K562 (cell line): Measurements from ENCODE around the gene SCYL1. TPM values are rescaled to one million over a fixed set of nuclear protein-coding genes. Genes with fewer than 3 reads are reported as not detected.

Experiments
- ARID1B ChIP-seq: fragments of 450-650 bp; IDR thresholded peaks from 2 replicates; pipeline ENCODE4 v1.6.1; 2016; ENCODE audit warnings: antibody characterized with exemption, mild to moderate bottlenecking, inconsistent platforms
- ELF2 ChIP-seq: fragments of 250-450 bp; sonication (Bioruptor Pico); IDR thresholded peaks from 2 replicates; pipeline ENCODE4 v1.5.0; 2021; ENCODE audit warnings: mild to moderate bottlenecking
- JUND ChIP-seq, 2 experiments: IDR thresholded peaks; 2 replicates in 1 of 2; 3 replicates in 1 of 2; pipeline ENCODE4 v1.6.1; 2011; ENCODE audit warnings: borderline replicate concordance in 2 of 2, low read depth in 2 of 2, low read length in 2 of 2, improper control_type of control experiment in 1 of 2, missing biosample characterization in 1 of 2, missing genetic modification characterization in 1 of 2, missing genetic modification reagents in 1 of 2
- KLF1 ChIP-seq: fragments of 450-650 bp; IDR thresholded peaks from 2 replicates; pipeline ENCODE4 v1.6.1; 2016; ENCODE audit warnings: missing genetic modification characterization, missing compliant biosample characterization
- MAFF ChIP-seq: IDR thresholded peaks from 2 replicates; pipeline ENCODE4 v1.6.1; 2012; ENCODE audit warnings: low read length, improper control_type of control experiment
- MAZ ChIP-seq, 2 experiments: fragments of 450-650 bp in 1 of 2; sonication (generic) in 1 of 2; formaldehyde crosslinking; IDR thresholded peaks in 1 of 2; conservative IDR thresholded peaks in 1 of 2; 2 replicates each; pipeline versions ENCODE4 v1.4.0 to v1.5.0; 2020; ENCODE audit warnings: mild to moderate bottlenecking in 1 of 2, missing genetic modification reagents in 1 of 2
- MIER1 ChIP-seq: fragments of 450-650 bp; IDR thresholded peaks from 2 replicates; pipeline ENCODE4 v1.6.1; 2016; ENCODE audit warnings: antibody characterized with exemption, mild to moderate bottlenecking, low read depth
- PHB ChIP-seq: fragments of 250-450 bp; sonication (Bioruptor Pico); IDR thresholded peaks from 2 replicates; pipeline ENCODE4 v1.5.0; 2021
- POLR2G ChIP-seq: fragments of 200-400 bp; formaldehyde crosslinking; IDR thresholded peaks from 2 replicates; pipeline ENCODE4 v1.6.1; 2017; ENCODE audit warnings: low read depth, mild to moderate bottlenecking, antibody characterized with exemption, low read length, moderate library complexity
- RAD51 ChIP-seq: fragments of 450-650 bp; IDR thresholded peaks from 2 replicates; pipeline ENCODE4 v1.7.1; 2016; ENCODE audit warnings: low read depth, mild to moderate bottlenecking, borderline replicate concordance
- RNF2 ChIP-seq: sonication (generic); IDR thresholded peaks from 2 replicates; pipeline ENCODE4 v1.6.1; 2016
- XRCC3 ChIP-seq: fragments of 450-650 bp; IDR thresholded peaks from 2 replicates; pipeline ENCODE4 v1.6.1; 2017; ENCODE audit warnings: mild to moderate bottlenecking, moderate library complexity
- ZNF134 ChIP-seq: fragments of 250-450 bp; sonication (Bioruptor Pico); conservative IDR thresholded peaks from 2 replicates; pipeline ENCODE4 v1.4.0; 2020
- ZNF175 ChIP-seq: fragments of 200-800 bp; sonication (Bioruptor generic); IDR thresholded peaks from 2 replicates; pipeline ENCODE4 v1.6.1; 2016; ENCODE audit warnings: low read depth, mild to moderate bottlenecking, missing genetic modification characterization, missing compliant biosample characterization
- polyA plus RNA-seq, 8 experiments: library from polyadenylated mRNA; depleted of rRNA in 4 of 8; stranded (reverse) in 5 of 8; unstranded in 3 of 8; fragments of >200 nt; fragmentation: Nextera tagmentation in 2 of 8; fragmentation: Illumina TruSeq in 1 of 8; extraction: Ambion mirVana in 2 of 8; extraction: Trizol in 1 of 8; gene quantifications; 2 replicates each; pipeline versions ENCODE4 v1.2.1 to v1.2.3, GENCODE V29; 2011 to 2014; ENCODE audit warnings: inconsistent platforms in 1 of 8, missing spikeins in 1 of 8
- total RNA-seq, 7 experiments: library from RNA; depleted of rRNA in 6 of 7; stranded (reverse); fragments of >200 nt in 6 of 7; fragmentation: Illumina TruSeq in 2 of 7; extraction: Trizol in 2 of 7; gene quantifications; 2 replicates each; pipeline versions ENCODE4 v1.2.1 to v1.2.3, GENCODE V29; 2011 to 2021; ENCODE audit warnings: low replicate concordance in 1 of 7
- TF ChIP-seq, protein P1 (sequence below): fragments of 450-650 bp; formaldehyde crosslinking; IDR thresholded peaks from 2 replicates; pipeline ENCODE4 v1.4.0; 2020; ENCODE audit warnings: mild to moderate bottlenecking, moderate library complexity
- TF ChIP-seq, protein P2 (sequence below): sonication (generic); formaldehyde crosslinking; IDR thresholded peaks from 2 replicates; pipeline ENCODE4 v1.8.1; 2023; ENCODE audit warnings: mild to moderate bottlenecking, missing genetic modification reagents
- TF ChIP-seq, protein P3 (sequence below): fragments of 250-450 bp; sonication (Bioruptor Pico); IDR thresholded peaks from 2 replicates; pipeline ENCODE4 v1.9.0; 2021; ENCODE audit warnings: mild to moderate bottlenecking
- TF ChIP-seq, protein P4 (sequence below): fragments of 250-450 bp; sonication (Bioruptor Pico); IDR thresholded peaks from 2 replicates; pipeline ENCODE4 v1.4.0; 2020; ENCODE audit warnings: borderline replicate concordance
- TF ChIP-seq, protein P5 (sequence below): fragments of 450-650 bp; IDR thresholded peaks from 2 replicates; pipeline ENCODE4 v1.6.1; 2016; ENCODE audit warnings: antibody characterized with exemption

SCYL1 gene
- total and polyA plus RNA-seq, 9 of the 15 experiments (the other 6 are each of a cell fraction or from before 2014, with no cell fraction given): 1.9 to 145 (median 57.6) TPM

DNA sequence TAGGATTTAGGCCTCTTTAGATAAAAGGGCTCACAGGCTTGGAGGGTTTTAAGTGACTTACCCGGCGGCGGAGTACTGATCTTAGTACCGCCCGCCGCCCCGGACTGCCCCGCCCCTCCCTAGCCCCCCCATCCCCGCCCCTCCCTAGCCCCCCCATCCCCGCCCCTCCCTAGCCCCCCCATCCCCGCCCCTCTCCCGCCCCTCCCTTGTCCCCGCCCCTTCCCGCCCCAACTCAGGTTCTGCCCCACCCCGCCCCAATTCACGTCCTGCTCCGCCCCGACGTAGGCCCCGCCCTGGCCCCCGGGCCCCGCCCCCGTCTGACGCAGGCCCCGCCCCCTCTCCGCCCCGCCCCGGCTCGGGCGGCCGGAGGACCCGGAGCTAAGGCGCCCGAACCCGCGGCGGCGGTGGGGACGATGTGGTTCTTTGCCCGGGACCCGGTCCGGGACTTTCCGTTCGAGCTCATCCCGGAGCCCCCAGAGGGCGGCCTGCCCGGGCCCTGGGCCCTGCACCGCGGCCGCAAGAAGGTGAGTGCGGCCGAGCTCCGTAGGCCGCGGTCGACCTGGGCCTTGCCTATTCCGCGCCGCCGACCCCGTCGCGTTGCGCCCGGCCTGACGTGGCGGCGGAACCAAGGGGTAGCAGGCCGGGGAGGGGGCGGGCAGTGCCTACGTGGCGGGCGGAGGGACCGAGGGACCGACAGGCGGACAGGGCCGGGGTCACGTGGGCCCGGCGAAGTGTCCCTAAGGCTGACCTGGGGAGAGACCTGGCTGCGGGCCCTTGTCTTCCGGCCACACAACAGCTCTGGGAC lies at the start of gene SCYL1 (continued):
- TF ChIP-seq POLR2G (peak; percentile 80), RNF2 (no peak), MAFF (no peak), PHB (CRISPR knock-in tag) (no peak), JUND (IDR thresholded peaks at IDR 0.05; ENCODE audit: borderline replicate concordance, low read depth, low read length) (no peak), JUND (tag; IDR thresholded peaks at IDR 0.05; ENCODE audit: borderline replicate concordance, low read depth, low read length) (no peak), XRCC3 (no peak), ELF2 (CRISPR knock-in tag) (no peak), MAZ (CRISPR knock-in tag; conservative IDR thresholded peaks at IDR 0.05 in 1 of 2, IDR thresholded peaks at IDR 0.05 in 1 of 2) (peak; percentile 73 to 76), ZNF175 (CRISPR knock-in tag) (no peak), MIER1 (no peak), RAD51 (peak; percentile 87), ZNF134 (CRISPR knock-in tag) (no peak), KLF1 (tag) (no peak), ARID1B (no peak)
- TF ChIP-seq, protein P1, sequence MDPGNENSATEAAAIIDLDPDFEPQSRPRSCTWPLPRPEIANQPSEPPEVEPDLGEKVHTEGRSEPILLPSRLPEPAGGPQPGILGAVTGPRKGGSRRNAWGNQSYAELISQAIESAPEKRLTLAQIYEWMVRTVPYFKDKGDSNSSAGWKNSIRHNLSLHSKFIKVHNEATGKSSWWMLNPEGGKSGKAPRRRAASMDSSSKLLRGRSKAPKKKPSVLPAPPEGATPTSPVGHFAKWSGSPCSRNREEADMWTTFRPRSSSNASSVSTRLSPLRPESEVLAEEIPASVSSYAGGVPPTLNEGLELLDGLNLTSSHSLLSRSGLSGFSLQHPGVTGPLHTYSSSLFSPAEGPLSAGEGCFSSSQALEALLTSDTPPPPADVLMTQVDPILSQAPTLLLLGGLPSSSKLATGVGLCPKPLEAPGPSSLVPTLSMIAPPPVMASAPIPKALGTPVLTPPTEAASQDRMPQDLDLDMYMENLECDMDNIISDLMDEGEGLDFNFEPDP: no peak
- TF ChIP-seq, protein P2, sequence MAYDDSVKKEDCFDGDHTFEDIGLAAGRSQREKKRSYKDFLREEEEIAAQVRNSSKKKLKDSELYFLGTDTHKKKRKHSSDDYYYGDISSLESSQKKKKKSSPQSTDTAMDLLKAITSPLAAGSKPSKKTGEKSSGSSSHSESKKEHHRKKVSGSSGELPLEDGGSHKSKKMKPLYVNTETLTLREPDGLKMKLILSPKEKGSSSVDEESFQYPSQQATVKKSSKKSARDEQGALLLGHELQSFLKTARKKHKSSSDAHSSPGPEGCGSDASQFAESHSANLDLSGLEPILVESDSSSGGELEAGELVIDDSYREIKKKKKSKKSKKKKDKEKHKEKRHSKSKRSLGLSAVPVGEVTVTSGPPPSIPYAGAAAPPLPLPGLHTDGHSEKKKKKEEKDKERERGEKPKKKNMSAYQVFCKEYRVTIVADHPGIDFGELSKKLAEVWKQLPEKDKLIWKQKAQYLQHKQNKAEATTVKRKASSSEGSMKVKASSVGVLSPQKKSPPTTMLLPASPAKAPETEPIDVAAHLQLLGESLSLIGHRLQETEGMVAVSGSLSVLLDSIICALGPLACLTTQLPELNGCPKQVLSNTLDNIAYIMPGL (CRISPR knock-in tag): peak; percentile 95
- TF ChIP-seq, protein P3, sequence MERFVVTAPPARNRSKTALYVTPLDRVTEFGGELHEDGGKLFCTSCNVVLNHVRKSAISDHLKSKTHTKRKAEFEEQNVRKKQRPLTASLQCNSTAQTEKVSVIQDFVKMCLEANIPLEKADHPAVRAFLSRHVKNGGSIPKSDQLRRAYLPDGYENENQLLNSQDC: no peak
- TF ChIP-seq, protein P4, sequence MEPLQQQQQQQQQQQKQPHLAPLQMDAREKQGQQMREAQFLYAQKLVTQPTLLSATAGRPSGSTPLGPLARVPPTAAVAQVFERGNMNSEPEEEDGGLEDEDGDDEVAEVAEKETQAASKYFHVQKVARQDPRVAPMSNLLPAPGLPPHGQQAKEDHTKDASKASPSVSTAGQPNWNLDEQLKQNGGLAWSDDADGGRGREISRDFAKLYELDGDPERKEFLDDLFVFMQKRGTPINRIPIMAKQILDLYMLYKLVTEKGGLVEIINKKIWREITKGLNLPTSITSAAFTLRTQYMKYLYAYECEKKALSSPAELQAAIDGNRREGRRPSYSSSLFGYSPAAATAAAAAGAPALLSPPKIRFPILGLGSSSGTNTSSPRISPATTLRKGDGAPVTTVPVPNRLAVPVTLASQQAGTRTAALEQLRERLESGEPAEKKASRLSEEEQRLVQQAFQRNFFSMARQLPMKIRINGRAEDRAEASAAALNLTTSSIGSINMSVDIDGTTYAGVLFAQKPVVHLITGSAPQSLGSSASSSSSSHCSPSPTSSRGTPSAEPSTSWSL: no peak
- TF ChIP-seq, protein P5, sequence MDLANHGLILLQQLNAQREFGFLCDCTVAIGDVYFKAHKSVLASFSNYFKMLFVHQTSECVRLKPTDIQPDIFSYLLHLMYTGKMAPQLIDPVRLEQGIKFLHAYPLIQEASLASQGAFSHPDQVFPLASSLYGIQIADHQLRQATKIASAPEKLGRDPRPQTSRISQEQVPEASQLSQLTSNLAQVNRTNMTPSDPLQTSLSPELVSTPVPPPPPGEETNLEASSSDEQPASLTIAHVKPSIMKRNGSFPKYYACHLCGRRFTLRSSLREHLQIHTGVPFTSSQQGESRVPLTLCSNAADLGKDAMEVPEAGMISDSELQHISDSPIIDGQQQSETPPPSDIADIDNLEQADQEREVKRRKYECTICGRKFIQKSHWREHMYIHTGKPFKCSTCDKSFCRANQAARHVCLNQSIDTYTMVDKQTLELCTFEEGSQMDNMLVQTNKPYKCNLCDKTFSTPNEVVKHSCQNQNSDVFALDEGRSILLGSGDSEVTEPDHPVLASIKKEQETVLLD: no peak
